ENCODE results near the gene DIO1. TPM values are rescaled to one million over a fixed set of nuclear protein-coding genes. Genes with fewer than 3 reads are reported as not detected.

The DIO1 gene
- total and polyA plus RNA-seq, 2 of the 8 experiments (the other 6 are each of a cell fraction or from before 2014, with no cell fraction given): 0.14 TPM; not detected in 1

GRCh38 chr1:53899206-53899628 lies 5.2 kb downstream of the DIO1 start:
- CTCF ChIA-PET (ENCODE audit: partially characterized antibody): interaction anchor here (1.3 to 3.2 kb wide), 5 partner anchors 11 to 60 kb away, joined by 4 to 11 read pairs (median 8); no protein-coding TSS in a partner anchor
- H3K23ac ChIP-seq (ENCODE audit: insufficient read length): no peak overlapping the region
- FAIRE-seq: no peak
- TF ChIP-seq SIRT6 (IDR thresholded peaks at IDR 0.05; ENCODE audit: low read length) (no peak), TEAD4 (IDR thresholded peaks at IDR 0.05; ENCODE audit: low read depth, low read length) (no peak), TAF7 (optimal IDR thresholded peaks at IDR 0.05; ENCODE audit: borderline replicate concordance, low read depth, low read length) (no peak), ATF2 (IDR thresholded peaks at IDR 0.05; ENCODE audit: low read length) (no peak), CEBPB (IDR thresholded peaks at IDR 0.05; ENCODE audit: low read depth, low read length) (no peak), KDM4A (IDR thresholded peaks at IDR 0.05; ENCODE audit: low read depth, low read length, severe bottlenecking) (no peak), BCL11A (IDR thresholded peaks at IDR 0.05; ENCODE audit: low read depth in 2 of 2, low read length in 2 of 2) (no peak), GABPA (IDR thresholded peaks at IDR 0.05; ENCODE audit: borderline replicate concordance, insufficient read depth, low read length) (no peak), ATF3 (IDR thresholded peaks at IDR 0.05; ENCODE audit: insufficient read depth, low read depth, low read length) (no peak), NRF1 (IDR thresholded peaks at IDR 0.05; ENCODE audit: low read depth, low read length) (no peak), SIN3A (conservative IDR thresholded peaks at IDR 0.05 in 1 of 2, IDR thresholded peaks at IDR 0.05 in 1 of 2; ENCODE audit: low read depth in 1 of 2, low read length in 2 of 2) (no peak), KDM1A (IDR thresholded peaks at IDR 0.05; ENCODE audit: borderline replicate concordance, low read length) (no peak)

More at GRCh38 chr1:53899206-53899628, 5.2 kb downstream of the DIO1 start:
- peaks cover 0 to 2% (median 0%) of the 10 kb centered on the region in 4 experiments; a peak in 1 of 7 replicates for H3K4me1 ChIP-seq (replicated peaks in 1 of 4; ENCODE audit: control insufficient read depth in 3 of 4, insufficient read depth in 4 of 4, low read length in 3 of 4)
- no peak overlapping the region for H2BK5ac ChIP-seq (ENCODE audit: low read depth, low read length)
- H3K27me3 ChIP-seq (replicated peaks in 1 of 4; ENCODE audit: control insufficient read depth in 3 of 4, extremely low read depth in 1 of 4, insufficient read depth in 3 of 4, low read length in 3 of 4): no peaks in the 10 kb centered on the region
- H3K27ac ChIP-seq (ENCODE audit: low read depth, low read length): no peak overlapping the region
- no peak overlapping the region for H2AFZ ChIP-seq (ENCODE audit: low read length)
- no peak overlapping the region for H3K18ac ChIP-seq (ENCODE audit: extremely low read depth, low read length)
- no peak overlapping the region for H3K4ac ChIP-seq (replicated peaks; ENCODE audit: insufficient read length, low read depth, low read length)
- no peaks in the 10 kb centered on the region for H3K36me3 ChIP-seq (ENCODE audit: control insufficient read depth in 2 of 4, insufficient read depth in 4 of 4, low read length in 3 of 4)
- no peak overlapping the region for H3K4me3 ChIP-seq (ENCODE audit: extremely low read depth in 1 of 4, insufficient read depth in 2 of 4, low read depth in 3 of 4, low read length in 4 of 4)
- no peaks in the 10 kb centered on the region for H3K79me1 ChIP-seq (ENCODE audit: low read depth, low read length)
- no peak overlapping the region for H4K8ac ChIP-seq (ENCODE audit: extremely low read depth, insufficient read depth, low read length)
- H3K23me2 ChIP-seq (ENCODE audit: low read depth, low read length): no peaks in the 10 kb centered on the region
- no peak overlapping the region for H4K91ac ChIP-seq (replicated peaks; ENCODE audit: insufficient read length, low read length)
- no peak overlapping the region for H3K4me2 ChIP-seq (ENCODE audit: insufficient read depth in 1 of 2, low read depth in 2 of 2, low read length in 2 of 2)
- WGBS, 2 experiments (ENCODE audit: extremely low coverage in 1 of 2, insufficient coverage in 1 of 2, insufficient read length in 1 of 2, insufficient replicate concordance in 2 of 2, low coverage in 1 of 2, low lambda C conversion rate in 2 of 2, missing lambda C conversion rate in 1 of 2): 81% methylated on average over 2 of the region's 2 CpGs; no CpG with 5 or more reads in 1 of the 2 experiments
- no peaks in the 10 kb centered on the region for H3K79me2 ChIP-seq (ENCODE audit: control insufficient read depth in 1 of 2, insufficient read depth in 2 of 2, low read length in 2 of 2)
- no peak overlapping the region for H2BK15ac ChIP-seq (ENCODE audit: low read length)
- DNase-seq (ENCODE audit: low read depth in 1 of 2, low spot score in 2 of 2): no peak
- H2AK5ac ChIP-seq (ENCODE audit: low read depth, low read length): no peak overlapping the region
- no peak overlapping the region for H2BK20ac ChIP-seq (ENCODE audit: low read length)
- no peak overlapping the region for H4K5ac ChIP-seq (ENCODE audit: insufficient read length, low read depth, low read length)
- no peaks in the 10 kb centered on the region for H3K9me3 ChIP-seq (ENCODE audit: insufficient read depth in 2 of 2, low read depth in 1 of 2, low read length in 1 of 2)
- no peak overlapping the region for H2BK12ac ChIP-seq (ENCODE audit: low read depth, low read length)
- no peaks in the 10 kb centered on the region for H4K20me1 ChIP-seq (replicated peaks in 1 of 2; ENCODE audit: control insufficient read depth in 1 of 2, insufficient read depth in 2 of 2, low read length in 2 of 2)
- H3K14ac ChIP-seq (ENCODE audit: insufficient read length): no peak overlapping the region
- no peak overlapping the region for H3K56ac ChIP-seq (replicated peaks; ENCODE audit: insufficient read length, low read depth, low read length)
- no peak overlapping the region for H2BK120ac ChIP-seq (replicated peaks; ENCODE audit: low read depth, low read length)
- no peak overlapping the region for H3K9ac ChIP-seq (replicated peaks in 1 of 4; ENCODE audit: extremely low read depth in 1 of 4, low read depth in 3 of 4, low read length in 3 of 4)
- POLR2A ChIA-PET (ENCODE audit: partially characterized antibody): interaction anchor here (1.4 kb wide), 1 partner anchor 15 kb away, joined by 3 read pairs; no protein-coding TSS in a partner anchor

Measured in H1 (cell line).